AG09309 (cell line): ENCODE results near the gene RRP8.
A peak's percentile ranks its signal among the peaks of the same experiment; 100 is the strongest.

Experiments
- DNase-seq: peaks from one replicate; pipeline ENCODE4 v3.0.0-alpha.2; 2010; ENCODE audit warnings: low read depth
- H3K4me3 ChIP-seq: 2 replicates; pipeline ENCODE4 v1.5.1; 2011; ENCODE audit warnings: mild to moderate bottlenecking, low read depth, low read length, moderate library complexity; ENCODE audit not compliant: control insufficient read depth
- TF ChIP-seq, protein P1 (sequence below): IDR thresholded peaks from 2 replicates; pipeline ENCODE4 v1.5.1; 2011; ENCODE audit warnings: mild to moderate bottlenecking, low read depth, low read length, inconsistent platforms; ENCODE audit not compliant: insufficient read depth, control insufficient read depth; ENCODE audit errors: missing control alignments

RRP8 gene

DNA sequence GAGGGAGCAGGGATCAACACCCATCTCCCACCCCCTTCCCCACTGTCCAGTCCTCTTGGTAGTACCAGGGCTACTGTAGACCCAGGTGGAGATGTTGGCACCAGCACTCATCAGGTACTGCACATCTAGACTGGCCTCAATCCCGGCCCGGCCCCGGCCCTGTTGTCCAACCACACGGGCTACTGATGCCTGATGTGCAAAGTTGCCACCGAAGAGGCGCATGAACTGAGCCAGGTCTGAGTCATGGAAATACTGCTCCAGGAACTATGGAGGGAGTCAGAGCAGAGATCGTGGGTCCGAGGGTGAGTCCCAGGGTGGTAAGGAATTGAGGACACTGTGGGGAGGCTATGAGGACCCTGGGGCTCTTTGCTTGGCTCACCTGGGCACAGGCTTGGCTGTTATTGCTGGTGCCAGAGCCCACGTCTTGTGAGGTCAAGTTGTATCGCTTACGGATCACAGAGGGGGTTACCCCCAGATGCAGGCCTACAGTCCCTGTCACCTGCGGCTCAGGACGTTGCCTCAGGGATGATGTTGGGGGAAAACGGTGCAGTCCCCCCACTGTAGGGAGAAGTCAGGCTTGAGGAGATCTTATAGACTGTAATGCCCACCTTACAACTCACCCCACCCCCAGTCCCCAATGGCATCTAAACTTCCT is 13.3 kb upstream of the RRP8 start:
- no peak for DNase-seq
- H3K4me3 ChIP-seq = no peak overlapping the region
- TF ChIP-seq, protein P1, sequence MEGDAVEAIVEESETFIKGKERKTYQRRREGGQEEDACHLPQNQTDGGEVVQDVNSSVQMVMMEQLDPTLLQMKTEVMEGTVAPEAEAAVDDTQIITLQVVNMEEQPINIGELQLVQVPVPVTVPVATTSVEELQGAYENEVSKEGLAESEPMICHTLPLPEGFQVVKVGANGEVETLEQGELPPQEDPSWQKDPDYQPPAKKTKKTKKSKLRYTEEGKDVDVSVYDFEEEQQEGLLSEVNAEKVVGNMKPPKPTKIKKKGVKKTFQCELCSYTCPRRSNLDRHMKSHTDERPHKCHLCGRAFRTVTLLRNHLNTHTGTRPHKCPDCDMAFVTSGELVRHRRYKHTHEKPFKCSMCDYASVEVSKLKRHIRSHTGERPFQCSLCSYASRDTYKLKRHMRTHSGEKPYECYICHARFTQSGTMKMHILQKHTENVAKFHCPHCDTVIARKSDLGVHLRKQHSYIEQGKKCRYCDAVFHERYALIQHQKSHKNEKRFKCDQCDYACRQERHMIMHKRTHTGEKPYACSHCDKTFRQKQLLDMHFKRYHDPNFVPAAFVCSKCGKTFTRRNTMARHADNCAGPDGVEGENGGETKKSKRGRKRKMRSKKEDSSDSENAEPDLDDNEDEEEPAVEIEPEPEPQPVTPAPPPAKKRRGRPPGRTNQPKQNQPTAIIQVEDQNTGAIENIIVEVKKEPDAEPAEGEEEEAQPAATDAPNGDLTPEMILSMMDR = no peak

DNA sequence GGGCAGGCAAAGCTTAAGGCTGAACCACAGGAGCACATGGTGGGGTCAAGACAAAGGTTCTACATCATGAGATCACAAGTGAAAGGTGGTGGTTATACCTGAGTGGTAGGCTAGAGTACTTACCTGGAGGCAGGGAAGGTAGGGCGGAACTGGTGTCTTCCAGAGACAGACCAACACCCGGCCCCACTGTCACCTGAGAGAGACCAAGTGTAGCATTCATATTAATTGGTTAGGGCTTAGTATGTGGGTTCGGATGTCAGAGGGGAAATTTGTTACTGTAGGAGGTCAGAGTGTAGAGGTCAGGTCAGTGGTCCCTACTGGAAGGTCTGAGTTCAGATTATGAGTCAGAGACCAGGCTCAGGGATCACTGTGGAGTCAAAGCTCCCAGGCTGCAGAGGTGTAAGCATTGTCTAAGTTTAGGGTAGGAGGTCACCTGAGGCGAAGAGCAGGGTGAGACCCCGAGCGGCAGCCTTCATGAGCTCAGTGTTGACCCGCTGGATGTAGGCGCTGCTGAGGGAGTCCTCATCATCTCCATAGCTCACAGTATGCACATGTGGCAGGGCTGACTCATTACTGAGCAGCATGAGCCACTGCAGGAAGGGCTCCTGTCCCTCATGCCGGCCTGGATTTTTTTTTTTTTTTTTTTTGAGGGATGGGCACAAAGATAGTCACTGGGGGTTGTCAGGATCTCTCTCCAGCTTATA is 12.6 kb upstream of the RRP8 start:
- TF ChIP-seq, protein P1 = no peak
- no peak for DNase-seq
- H3K4me3 ChIP-seq = no peak overlapping the region

DNA sequence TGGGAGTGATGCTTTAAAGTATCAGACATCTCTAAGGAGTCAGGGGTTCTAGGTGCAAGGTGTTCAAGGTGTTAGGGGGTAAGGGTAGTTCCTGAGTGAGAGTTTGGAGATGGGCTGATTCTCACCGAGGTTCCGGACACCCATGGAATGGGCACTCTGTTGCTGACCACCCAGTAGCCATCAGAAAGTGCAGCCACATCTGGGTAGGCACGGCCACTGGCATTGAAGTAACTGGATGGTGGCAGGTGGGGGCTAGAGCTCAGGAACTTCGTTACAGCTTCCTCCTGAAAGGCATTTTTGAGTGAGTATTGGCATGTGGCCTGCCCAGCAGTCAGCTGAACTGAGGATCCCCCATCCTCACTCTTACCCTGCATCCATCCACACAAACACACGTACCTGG is 11.6 kb upstream of the RRP8 start:
- DNase-seq = no peak
- TF ChIP-seq, protein P1 = no peak
- no peak overlapping the region for H3K4me3 ChIP-seq

DNA sequence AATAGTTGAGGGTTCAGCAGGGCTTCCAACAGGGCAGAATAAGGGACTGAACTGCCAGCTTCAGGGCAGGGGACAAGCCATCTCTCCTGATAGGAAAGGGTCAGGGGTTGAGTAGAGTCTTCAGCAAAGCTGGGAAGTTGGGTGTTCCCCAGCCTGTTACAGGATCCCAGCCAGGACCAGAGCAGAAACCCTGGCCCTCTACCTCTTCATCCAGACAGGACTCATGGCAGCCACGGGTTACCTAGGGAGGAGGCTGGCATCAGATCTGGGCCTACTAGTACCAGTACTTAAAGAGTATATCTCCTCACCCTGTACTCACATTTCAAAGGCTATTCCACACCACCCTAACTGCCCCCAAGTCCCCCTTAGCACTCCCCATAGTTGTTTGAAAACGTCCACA is 11.0 kb upstream of the RRP8 start:
- H3K4me3 ChIP-seq = no peak overlapping the region
- TF ChIP-seq, protein P1 = no peak

DNA sequence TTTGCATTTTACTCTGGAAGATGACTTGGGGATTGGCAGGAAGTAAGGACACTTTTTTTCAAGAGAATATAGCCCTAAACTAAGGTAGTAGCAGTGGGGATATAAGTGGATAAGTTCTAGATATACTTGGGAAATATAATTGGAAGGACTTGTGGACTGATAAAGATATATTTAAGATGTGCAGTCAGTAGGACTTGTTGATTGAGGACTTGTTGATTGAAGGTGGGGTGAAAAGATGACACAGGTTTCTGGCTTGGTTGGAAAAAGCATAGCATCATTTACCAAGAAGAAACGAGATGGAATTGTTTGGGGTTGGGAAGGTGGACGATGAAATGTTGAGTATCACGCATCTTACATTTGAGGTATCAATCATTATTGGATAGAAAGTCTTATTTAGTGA is 10.1 kb upstream of the RRP8 start:
- TF ChIP-seq, protein P1 = no peak
- no peak overlapping the region for H3K4me3 ChIP-seq
- no peak for DNase-seq

More for the DNA sequence above, 11.0 kb upstream of the RRP8 start:
- DNase-seq = no peak

DNA sequence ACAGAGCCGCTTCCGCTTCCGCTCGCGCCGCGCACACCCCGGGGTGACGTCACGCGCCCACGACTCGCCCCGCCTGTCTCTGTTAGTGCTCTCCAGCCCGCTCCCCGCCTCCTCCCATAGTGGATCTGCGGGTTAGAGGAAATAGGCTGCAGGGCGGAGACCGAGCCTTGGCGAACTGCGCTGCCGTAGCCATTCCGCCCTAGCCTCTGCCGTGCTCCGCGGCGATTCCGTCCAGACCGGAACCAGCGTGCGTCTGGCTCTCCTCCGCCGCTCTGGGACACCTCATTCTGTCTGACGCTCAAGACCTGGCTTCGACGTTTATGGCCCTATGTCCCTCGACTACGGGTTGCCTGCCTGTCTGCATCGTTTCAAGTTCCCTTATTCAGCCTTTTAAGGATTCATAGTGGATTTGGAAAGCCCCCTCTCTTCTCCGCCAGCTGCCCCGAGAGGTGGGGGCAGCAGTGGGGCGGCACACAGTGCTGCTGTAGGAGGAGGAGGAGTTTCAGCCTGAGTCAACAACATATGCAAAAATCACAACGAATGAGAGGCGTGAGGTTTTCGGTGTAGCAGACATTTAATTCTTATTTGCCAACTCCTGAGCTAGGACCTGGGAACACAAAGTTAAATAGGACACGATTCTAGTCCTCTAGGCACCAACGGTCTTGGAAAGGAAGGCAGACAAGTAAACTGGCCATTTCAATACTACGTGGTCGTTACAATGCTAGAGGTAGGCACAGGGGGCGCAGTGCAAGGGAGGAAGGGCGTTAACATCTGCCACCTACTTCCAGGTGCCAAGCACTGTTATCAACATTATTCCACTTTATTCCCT is 9.0 kb upstream of the RRP8 start, which contains the start of gene TAF10:
TAF10 (minus strand) TSS at position 4 of the 829 bp plus-strand sequence. CDS start 27 bp downstream, outside the sequence.
- peak; percentile 86 for DNase-seq
- TF ChIP-seq, protein P1 = peak; percentile 60
- H3K4me3 ChIP-seq = peak within 1 kb of the TSS; percentile 65
